Lower leg skin (tissue), 4 donors: Measurements from ENCODE around the gene MCUB. TPM values are rescaled to one million over a fixed set of nuclear protein-coding genes. Genes with fewer than 3 reads are reported as not detected.
"Not testable (repeated sequence)": the region's sequence is repeated elsewhere in the genome, so short reads cannot be mapped to it uniquely, and the experiment has no call there.

Source experiments
- DNase-seq, 2 donors: peaks; one replicate each; pipeline ENCODE4 v3.0.0-alpha.2; 2019; ENCODE audit warnings: low spot score in 2 of 2
- H3K4me3 ChIP-seq: fragments of 200-600 bp; sonication (generic); 2 replicates; pipeline ENCODE4 v1.5.1; 2017; ENCODE audit warnings: mild to moderate bottlenecking, low read depth; ENCODE audit not compliant: poor library complexity, severe bottlenecking
- CTCF ChIP-seq, 3 donors: fragments of 450-650 bp; IDR thresholded peaks; one replicate each; pipeline ENCODE4 v1.5.1; 2016; ENCODE audit warnings: antibody characterized with exemption in 3 of 3, mild to moderate bottlenecking in 3 of 3, moderate library complexity in 2 of 3
- POLR2A ChIP-seq, 2 donors: fragments of 450-650 bp; IDR thresholded peaks; one replicate each; pipeline ENCODE4 v1.6.1; 2016 to 2017; ENCODE audit warnings: antibody characterized with exemption in 2 of 2, mild to moderate bottlenecking in 1 of 2, moderate library complexity in 1 of 2
- WGBS, 2 donors: methylation state at CpG; one replicate each; pipeline ENCODE4 v1.1.5; 2018; 5-methylcytosine and 5-hydroxymethylcytosine counted together
- intact Hi-C: fragments of 100-400 bp; cut with DNase I; formaldehyde crosslinking; loops from one replicate; pipeline ENCODE4 v1.15.0; 2023; ENCODE audit warnings: low total_unique reads
- total RNA-seq, 4 donors: library from RNA; depleted of rRNA; stranded (reverse); fragments of >200 nt; gene quantifications; one replicate each; pipeline ENCODE4 v1.1.0, GENCODE V29; 2016

Gene MCUB
- total RNA-seq, 4 donors from 2014 or later: 11.8 to 84.9 (median 45.9) TPM

DNA sequence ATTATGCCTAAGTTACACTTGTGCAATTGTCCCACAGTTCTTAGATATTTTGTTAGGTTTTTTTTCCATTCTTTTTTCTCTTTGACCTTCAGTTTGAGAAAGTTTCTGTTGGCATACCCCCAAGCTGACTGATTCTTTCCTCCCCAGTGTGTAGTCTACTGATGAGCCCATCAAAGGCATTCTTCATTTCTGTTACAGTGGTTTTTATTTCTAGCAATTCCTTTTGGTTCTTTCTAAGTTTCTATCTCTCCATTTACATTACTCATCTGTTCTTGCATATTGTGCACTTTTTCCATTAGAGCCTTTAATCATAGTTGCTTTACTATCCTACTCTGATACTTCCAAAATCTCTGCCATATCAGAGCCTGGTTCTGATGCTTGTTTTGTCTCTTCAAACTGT lies 111.3 kb downstream of the MCUB start:
- TF ChIP-seq CTCF (IDR thresholded peaks at IDR 0.05) (no peak), POLR2A (IDR thresholded peaks at IDR 0.05) (no peak)
- no peak for DNase-seq
- intact Hi-C loops: no loop called here
- H3K4me3 ChIP-seq: no peak overlapping the region

- H3K4me3 ChIP-seq: no peak overlapping the region
- intact Hi-C loops: no loop called here
- DNase-seq: no peak
- no peak for TF ChIP-seq CTCF (IDR thresholded peaks at IDR 0.05)
- no peak for TF ChIP-seq POLR2A (IDR thresholded peaks at IDR 0.05)
Observed at GRCh38 chr4:109672169-109672930, 112.3 kb downstream of the MCUB start.

DNA sequence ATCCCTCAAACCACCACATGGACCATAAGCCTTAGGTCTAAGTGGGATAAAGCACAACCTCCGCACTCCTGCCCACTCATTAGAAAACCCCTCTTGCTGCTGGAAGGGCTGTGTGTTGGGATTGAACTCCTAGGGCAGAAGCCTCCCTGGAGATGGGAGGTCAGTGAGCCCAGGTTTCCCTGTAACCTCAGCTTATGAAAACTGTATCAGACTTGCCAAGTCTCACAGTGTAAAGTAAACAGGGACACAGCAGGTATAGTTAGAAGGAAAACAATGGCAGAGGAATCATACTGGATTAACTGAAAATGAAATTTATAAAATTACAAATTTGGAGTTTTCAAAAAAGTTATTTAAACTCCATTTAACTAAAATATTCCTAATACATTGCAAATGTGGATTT lies 113.3 kb downstream of the MCUB start:
- 94 to 95% methylated on average over 1 of the region's 1 CpG for WGBS, 2 donors
- DNase-seq: no peak
- intact Hi-C loops: no loop called here
- H3K4me3 ChIP-seq: no peak overlapping the region
- TF ChIP-seq POLR2A (IDR thresholded peaks at IDR 0.05): no peak
- TF ChIP-seq CTCF (IDR thresholded peaks at IDR 0.05): no peak

DNA sequence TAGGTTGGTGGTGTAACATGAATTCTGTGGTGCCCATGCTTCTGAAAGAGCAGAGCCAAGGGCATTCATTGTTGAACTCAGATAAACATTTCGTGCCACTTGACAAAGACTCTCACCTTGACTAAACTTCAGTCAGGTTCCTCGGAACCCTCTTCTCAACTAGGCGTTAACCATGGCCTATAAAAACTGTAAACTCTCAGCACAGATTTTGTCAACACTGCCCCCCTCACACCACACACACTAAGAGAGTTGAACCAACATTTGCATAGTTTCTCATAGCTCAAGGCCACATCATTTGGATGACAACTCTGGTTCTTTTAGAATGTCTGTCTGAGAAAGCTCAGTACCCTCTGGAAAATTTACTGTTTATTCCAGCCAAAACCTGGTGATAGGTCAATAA lies 115.1 kb downstream of the MCUB start:
- 90 to 97% methylated on average over 3 of the region's 3 CpGs for WGBS, 2 donors
- no peak overlapping the region for H3K4me3 ChIP-seq
- TF ChIP-seq POLR2A (IDR thresholded peaks at IDR 0.05): no peak
- no peak for TF ChIP-seq CTCF (IDR thresholded peaks at IDR 0.05)
- no peak for DNase-seq
- intact Hi-C loops: no loop called here

DNA sequence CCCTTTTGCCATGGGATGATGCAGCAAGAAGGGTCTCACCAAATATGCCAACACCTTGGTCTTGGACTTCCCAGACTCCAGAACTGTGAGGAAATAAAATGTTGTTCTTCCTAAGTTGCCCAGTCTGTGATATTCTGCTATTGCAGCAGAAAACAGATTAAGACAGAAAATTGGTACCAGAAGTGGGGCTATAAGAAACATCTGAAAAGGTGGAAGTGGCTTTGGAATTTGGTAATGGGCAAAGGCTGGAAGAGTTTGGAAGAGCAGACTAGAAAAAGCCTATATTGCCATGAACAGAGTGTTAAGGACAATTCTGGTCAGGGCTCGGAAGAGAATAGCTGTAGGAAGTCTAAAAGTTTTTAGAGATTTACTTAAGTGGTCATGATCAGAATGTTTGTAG lies 115.8 kb downstream of the MCUB start:
- WGBS, 2 donors: 93 to 96% methylated on average over 1 of the region's 1 CpG
- no peak for DNase-seq
- intact Hi-C loops: no loop called here
- no peak overlapping the region for H3K4me3 ChIP-seq
- TF ChIP-seq POLR2A (IDR thresholded peaks at IDR 0.05): no peak
- no peak for TF ChIP-seq CTCF (IDR thresholded peaks at IDR 0.05)

DNA sequence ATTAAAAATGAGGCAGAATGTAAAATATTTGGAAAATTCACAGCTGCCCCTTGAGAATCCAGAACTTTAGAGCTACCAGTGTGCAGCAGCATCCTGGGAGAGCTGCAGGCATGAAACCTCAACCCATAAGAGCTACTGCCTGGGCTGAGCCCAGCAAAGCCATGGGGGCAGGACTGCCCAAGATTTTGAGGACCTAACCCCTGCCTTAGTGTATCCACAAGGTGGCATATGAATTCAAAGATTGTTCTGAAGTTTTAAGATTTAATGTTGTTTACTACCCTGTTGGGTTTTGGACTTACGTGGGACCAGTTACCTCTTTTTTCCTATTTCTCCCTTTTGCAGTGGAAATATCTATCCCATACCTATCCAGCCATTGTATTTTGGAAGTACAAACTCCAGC lies 116.8 kb downstream of the MCUB start:
- TF ChIP-seq POLR2A (IDR thresholded peaks at IDR 0.05): no peak
- no peak for TF ChIP-seq CTCF (IDR thresholded peaks at IDR 0.05)
- 92 to 96% methylated on average over 1 of the region's 1 CpG for WGBS, 2 donors
- no peak for DNase-seq
- H3K4me3 ChIP-seq: no peak overlapping the region
- intact Hi-C loops: no loop called here

DNA sequence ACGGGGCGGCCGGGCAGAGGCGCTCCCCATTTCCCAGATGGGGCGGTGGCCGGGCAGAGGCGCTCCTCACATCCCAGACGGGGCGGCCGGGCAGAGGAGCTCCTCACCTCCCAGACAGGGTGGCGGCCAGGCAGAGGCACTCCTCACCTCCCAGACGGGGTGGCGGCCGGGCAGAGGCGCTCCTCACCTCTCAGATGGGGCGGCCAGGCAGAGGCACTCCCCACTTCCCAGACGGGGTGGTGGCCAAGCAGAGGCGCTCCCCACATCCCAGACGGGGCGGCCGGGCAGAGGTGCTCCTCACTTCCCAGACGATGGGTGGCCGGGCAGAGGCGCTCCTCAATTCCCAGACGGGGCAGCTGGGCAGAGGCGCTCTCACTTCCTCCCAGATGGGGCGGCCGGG lies 118.4 kb downstream of the MCUB start:
- 91 to 98% methylated on average over 11 to 16 of the region's 28 CpGs for WGBS, 2 donors
- DNase-seq, intact Hi-C loops, H3K4me3 ChIP-seq: not testable (repeated sequence)

DNA sequence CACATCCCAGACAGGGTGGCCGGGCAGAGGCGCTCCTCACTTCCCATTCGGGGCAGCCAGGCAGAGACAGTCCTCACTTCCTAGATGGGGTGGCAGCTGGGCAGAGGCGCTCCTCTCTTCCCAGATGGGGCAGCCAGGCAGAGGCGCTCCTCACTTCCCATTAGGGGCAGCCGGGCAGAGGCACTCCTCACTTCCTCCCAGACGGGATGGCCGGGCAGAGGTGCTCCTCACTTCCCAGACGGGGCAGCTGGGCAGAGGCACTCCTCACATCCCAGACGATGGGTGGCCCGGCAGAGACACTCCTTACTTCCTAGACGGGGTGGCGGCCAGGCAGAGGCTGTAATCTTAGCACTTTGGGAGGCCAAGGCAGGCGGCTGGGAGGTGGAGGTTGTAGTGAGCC lies 118.9 kb downstream of the MCUB start:
- DNase-seq, H3K4me3 ChIP-seq, intact Hi-C loops: not testable (repeated sequence)
- 98 to 99% methylated on average over 9 to 10 of the region's 14 CpGs for WGBS, 2 donors
